Measurements from ENCODE around the gene ZFYVE28. TPM values are rescaled to one million over a fixed set of nuclear protein-coding genes. Genes with fewer than 3 reads are reported as not detected.

The ZFYVE28 gene
- total and polyA plus RNA-seq, 2 of the 8 experiments (the other 6 are each of a cell fraction or from before 2014, with no cell fraction given), result 1.7 to 4.9 TPM

DNA sequence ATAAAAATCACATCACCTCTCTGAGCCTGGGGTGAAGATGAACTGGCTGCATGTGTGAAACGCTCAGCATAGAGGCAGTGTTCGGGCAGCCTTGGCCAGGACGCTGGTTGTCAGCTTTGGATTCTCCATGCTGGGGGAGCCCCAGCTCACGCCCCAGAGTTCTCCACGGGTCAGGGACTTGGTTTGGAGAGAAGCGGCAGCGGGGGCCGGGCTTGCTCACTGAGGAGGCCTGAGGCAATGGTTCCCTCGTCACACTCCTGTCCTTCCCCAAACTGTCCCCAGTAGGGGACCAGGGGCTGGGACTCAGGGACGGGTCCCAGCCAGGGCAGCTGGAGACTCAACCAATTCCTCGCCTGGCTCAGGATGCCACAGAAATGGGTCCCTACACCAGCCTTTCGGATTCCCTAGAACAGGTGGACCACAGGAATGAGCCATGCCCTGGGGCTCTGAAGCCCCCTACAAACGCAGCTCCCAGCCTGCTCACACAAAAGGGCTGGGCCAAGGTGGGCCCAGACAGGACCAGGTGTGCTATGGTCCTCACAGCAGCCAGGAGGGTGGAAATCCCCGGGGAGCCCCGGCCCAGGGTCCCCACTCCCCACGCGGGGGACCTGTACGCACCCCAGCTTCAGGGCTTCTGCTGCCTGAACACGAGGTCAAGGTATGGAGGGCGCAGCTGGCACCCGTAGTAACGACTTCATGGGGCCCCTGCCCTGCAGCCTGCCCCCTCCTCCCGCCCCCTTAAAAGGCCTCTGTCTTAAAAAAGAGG, 157.9 kb downstream of the ZFYVE28 start (continued):
- TF ChIP-seq NANOG (IDR thresholded peaks at IDR 0.05; ENCODE audit: insufficient read depth, low read depth, low read length, poor library complexity, severe bottlenecking) (no peak), BRCA1 (IDR thresholded peaks at IDR 0.05; ENCODE audit: low read depth, low read length) (no peak), CBX8 (IDR thresholded peaks at IDR 0.05; ENCODE audit: borderline replicate concordance, low read depth, low read length) (no peak), FOSL1 (IDR thresholded peaks at IDR 0.05; ENCODE audit: insufficient read depth, low read depth, low read length) (no peak), SUZ12 (IDR thresholded peaks at IDR 0.05; ENCODE audit: low read length) (no peak), SIX5 (IDR thresholded peaks at IDR 0.05; ENCODE audit: low read depth, low read length) (no peak), CBX5 (IDR thresholded peaks at IDR 0.05; ENCODE audit: low read depth, low read length) (no peak), RNF2 (IDR thresholded peaks at IDR 0.05; ENCODE audit: borderline replicate concordance, low read depth, low read length, missing control alignments, poor library complexity, severe bottlenecking) (no peak), POLR2AphosphoS5 (IDR thresholded peaks at IDR 0.05; ENCODE audit: low read depth, low read length) (no peak), CHD2 (IDR thresholded peaks at IDR 0.05; ENCODE audit: low read length) (no peak)
- TF ChIP-seq, protein P1, sequence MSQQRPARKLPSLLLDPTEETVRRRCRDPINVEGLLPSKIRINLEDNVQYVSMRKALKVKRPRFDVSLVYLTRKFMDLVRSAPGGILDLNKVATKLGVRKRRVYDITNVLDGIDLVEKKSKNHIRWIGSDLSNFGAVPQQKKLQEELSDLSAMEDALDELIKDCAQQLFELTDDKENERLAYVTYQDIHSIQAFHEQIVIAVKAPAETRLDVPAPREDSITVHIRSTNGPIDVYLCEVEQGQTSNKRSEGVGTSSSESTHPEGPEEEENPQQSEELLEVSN (IDR thresholded peaks at IDR 0.05), result no peak

Data from H1 (cell line).